Measurements from ENCODE around the gene ATRNL1.
"Not testable (repeated sequence)": the region's sequence is repeated elsewhere in the genome, so short reads cannot be mapped to it uniquely, and the experiment has no call there.

The ATRNL1 gene

GRCh38 chr10:115772606-115773005, 679.4 kb downstream of the ATRNL1 start:
- no peak for DNase-seq

- no peak for DNase-seq
Observed at GRCh38 chr10:115773832-115774231, 680.7 kb downstream of the ATRNL1 start.

GRCh38 chr10:115774721-115775120, 681.6 kb downstream of the ATRNL1 start:
- no peak for DNase-seq

- no peak for DNase-seq
Observed at GRCh38 chr10:115777646-115778045, 684.5 kb downstream of the ATRNL1 start.

GRCh38 chr10:115790220-115790619, 697.1 kb downstream of the ATRNL1 start:
- no peak for DNase-seq

- DNase-seq, result no peak
Observed at GRCh38 chr10:115795964-115796363, 702.8 kb downstream of the ATRNL1 start.

- DNase-seq, result no peak
Observed at GRCh38 chr10:115801457-115801856, 708.3 kb downstream of the ATRNL1 start.

- DNase-seq, result no peak
Observed at GRCh38 chr10:115801992-115802391, 708.8 kb downstream of the ATRNL1 start.

GRCh38 chr10:115802911-115803310, 709.7 kb downstream of the ATRNL1 start:
- no peak for DNase-seq

GRCh38 chr10:115814542-115814941, 721.4 kb downstream of the ATRNL1 start:
- DNase-seq, result no peak

GRCh38 chr10:115818012-115818411, 724.8 kb downstream of the ATRNL1 start:
- no peak for DNase-seq

GRCh38 chr10:115826396-115826795, 733.2 kb downstream of the ATRNL1 start:
- no peak for DNase-seq

- DNase-seq, result no peak
Observed at GRCh38 chr10:115827231-115828009, 734.3 kb downstream of the ATRNL1 start.

GRCh38 chr10:115828182-115828581, 735.0 kb downstream of the ATRNL1 start:
- DNase-seq, result not testable (repeated sequence)

- no peak for DNase-seq
Observed at GRCh38 chr10:115829521-115830205, 736.5 kb downstream of the ATRNL1 start.

- DNase-seq, result no peak
Observed at GRCh38 chr10:115830265-115830970, 737.3 kb downstream of the ATRNL1 start.

- no peak for DNase-seq
Observed at GRCh38 chr10:115831016-115831415, 737.9 kb downstream of the ATRNL1 start.

GRCh38 chr10:115833119-115833518, 740.0 kb downstream of the ATRNL1 start:
- DNase-seq, result no peak

GRCh38 chr10:115844591-115844990, 751.4 kb downstream of the ATRNL1 start:
- DNase-seq, result no peak

GRCh38 chr10:115845921-115846320, 752.8 kb downstream of the ATRNL1 start:
- DNase-seq, result no peak

GRCh38 chr10:115846528-115846927, 753.4 kb downstream of the ATRNL1 start:
- DNase-seq, result no peak

- no peak for DNase-seq
Observed at GRCh38 chr10:115849197-115849596, 756.0 kb downstream of the ATRNL1 start.

GRCh38 chr10:115850666-115851065, 757.5 kb downstream of the ATRNL1 start:
- no peak for DNase-seq

GRCh38 chr10:115851695-115852094, 758.5 kb downstream of the ATRNL1 start:
- no peak for DNase-seq
